H1 (cell line): ENCODE results near the gene GABPB1.

Experiments
- CTCF ChIP-seq, 3 experiments: IDR thresholded peaks; 1 replicate in 2 of 3; 2 replicates in 1 of 3; pipeline versions ENCODE4 v1.5.1 to v1.6.1; 2011; ENCODE audit warnings: low read length in 3 of 3, mild to moderate bottlenecking in 3 of 3, inconsistent platforms in 2 of 3, low read depth in 1 of 3, moderate library complexity in 1 of 3; ENCODE audit not compliant: insufficient read depth in 1 of 3; ENCODE audit errors: control extremely low read depth in 1 of 3
- GABPA ChIP-seq: IDR thresholded peaks from 2 replicates; pipeline ENCODE4 v1.6.1; 2011; ENCODE audit warnings: mild to moderate bottlenecking, low read length, moderate library complexity, borderline replicate concordance; ENCODE audit not compliant: insufficient read depth
- JUND ChIP-seq: IDR thresholded peaks from 2 replicates; pipeline ENCODE4 v1.6.1; 2011; ENCODE audit warnings: mild to moderate bottlenecking, improper control_type of control experiment, low read length
- KDM1A ChIP-seq: fragments of 200-600, 300-600 bp; sonication (generic); IDR thresholded peaks from 2 replicates; pipeline ENCODE4 v1.7.1; 2016; ENCODE audit warnings: mild to moderate bottlenecking, low read length, borderline replicate concordance
- POLR2A ChIP-seq, 2 experiments: IDR thresholded peaks; 1 replicate in 1 of 2; 2 replicates in 1 of 2; pipeline ENCODE4 v1.6.1; 2011; ENCODE audit warnings: low read depth in 2 of 2, low read length in 2 of 2, mild to moderate bottlenecking in 2 of 2; ENCODE audit errors: control extremely low read depth in 1 of 2
- POLR2AphosphoS5 ChIP-seq: IDR thresholded peaks from 2 replicates; pipeline ENCODE4 v1.6.1; 2011; ENCODE audit warnings: low read depth, low read length
- POU5F1 ChIP-seq: IDR thresholded peaks from 2 replicates; pipeline ENCODE4 v1.6.1; 2011; ENCODE audit warnings: low read depth, mild to moderate bottlenecking, low read length, moderate library complexity
- RBBP5 ChIP-seq: IDR thresholded peaks from 2 replicates; pipeline ENCODE4 v1.7.1; 2012; ENCODE audit warnings: low read depth, mild to moderate bottlenecking, inconsistent platforms, low read length, moderate library complexity, borderline replicate concordance
- TAF1 ChIP-seq: IDR thresholded peaks from 2 replicates; pipeline ENCODE4 v1.6.1; 2011; ENCODE audit warnings: mild to moderate bottlenecking, low read depth, low read length
- ZNF274 ChIP-seq: IDR thresholded peaks from 2 replicates; pipeline ENCODE4 v1.7.0; 2012; ENCODE audit warnings: low read length, borderline replicate concordance; ENCODE audit errors: extremely low read depth
- TF ChIP-seq, protein P1 (sequence below): IDR thresholded peaks from 2 replicates; pipeline ENCODE4 v1.6.1; 2012; ENCODE audit warnings: inconsistent platforms

- no peak for TF ChIP-seq RBBP5
- TF ChIP-seq POLR2AphosphoS5: no peak
- no peak for TF ChIP-seq CTCF (IDR thresholded peaks at IDR 0.05; ENCODE audit: control extremely low read depth in 1 of 3, insufficient read depth in 1 of 3, low read depth in 1 of 3, low read length in 3 of 3)
- no peak for TF ChIP-seq POLR2A (IDR thresholded peaks at IDR 0.05; ENCODE audit: control extremely low read depth in 1 of 2, low read depth in 2 of 2, low read length in 2 of 2)
- TF ChIP-seq ZNF274: no peak
- TF ChIP-seq, protein P1, sequence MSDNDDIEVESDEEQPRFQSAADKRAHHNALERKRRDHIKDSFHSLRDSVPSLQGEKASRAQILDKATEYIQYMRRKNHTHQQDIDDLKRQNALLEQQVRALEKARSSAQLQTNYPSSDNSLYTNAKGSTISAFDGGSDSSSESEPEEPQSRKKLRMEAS: no peak
- TF ChIP-seq JUND: no peak
- TF ChIP-seq TAF1: no peak
- no peak for TF ChIP-seq GABPA
- no peak for TF ChIP-seq POU5F1
- no peak for TF ChIP-seq KDM1A
These were observed 73.6 kb downstream of the GABPB1 start for GRCh38 chr15:50281427-50281826.
